GM21515 (cell line): ENCODE measurements around the gene AGAP1.
"Not testable (repeated sequence)": the region's sequence is repeated elsewhere in the genome, so short reads cannot be mapped to it uniquely, and the experiment has no call there.

Experiments
- ATAC-seq: cut with Tn5 transposase; IDR thresholded peaks from one replicate; pipeline ENCODE4 v1.9.1; 2021; ENCODE audit not compliant: unreplicated experiment

Gene AGAP1

GRCh38 chr2:235930701-235931100, 436.9 kb downstream of the AGAP1 start:
- no peak for ATAC-seq

- ATAC-seq: no peak
Measured at GRCh38 chr2:235931676-235932075, 437.8 kb downstream of the AGAP1 start.

GRCh38 chr2:235934059-235934773, 440.4 kb downstream of the AGAP1 start:
- ATAC-seq: no peak

GRCh38 chr2:235934774-235935484, 441.1 kb downstream of the AGAP1 start:
- ATAC-seq: no peak

- no peak for ATAC-seq
Measured at GRCh38 chr2:235935773-235936172, 441.9 kb downstream of the AGAP1 start.

GRCh38 chr2:235936493-235936892, 442.6 kb downstream of the AGAP1 start:
- no peak for ATAC-seq

- no peak for ATAC-seq
Measured at GRCh38 chr2:235937087-235937486, 443.2 kb downstream of the AGAP1 start.

- no peak for ATAC-seq
Measured at GRCh38 chr2:235937526-235937925, 443.7 kb downstream of the AGAP1 start.

- ATAC-seq: no peak
Measured at GRCh38 chr2:235937936-235938335, 444.1 kb downstream of the AGAP1 start.

GRCh38 chr2:235938611-235939010, 444.8 kb downstream of the AGAP1 start:
- ATAC-seq: no peak

GRCh38 chr2:235939471-235939870, 445.6 kb downstream of the AGAP1 start:
- no peak for ATAC-seq

GRCh38 chr2:235940330-235940729, 446.5 kb downstream of the AGAP1 start:
- ATAC-seq: no peak

GRCh38 chr2:235944591-235944990, 450.7 kb downstream of the AGAP1 start:
- no peak for ATAC-seq

GRCh38 chr2:235945608-235946140, 451.8 kb downstream of the AGAP1 start:
- no peak for ATAC-seq

- ATAC-seq: no peak
Measured at GRCh38 chr2:235946590-235946989, 452.7 kb downstream of the AGAP1 start.

GRCh38 chr2:235947055-235947454, 453.2 kb downstream of the AGAP1 start:
- ATAC-seq: not testable (repeated sequence)

GRCh38 chr2:235949567-235950472, 456.0 kb downstream of the AGAP1 start:
- ATAC-seq: no peak

- no peak for ATAC-seq
Measured at GRCh38 chr2:235950473-235950809, 456.6 kb downstream of the AGAP1 start.

- no peak for ATAC-seq
Measured at GRCh38 chr2:235951493-235951892, 457.6 kb downstream of the AGAP1 start.

- ATAC-seq: no peak
Measured at GRCh38 chr2:235951982-235952381, 458.1 kb downstream of the AGAP1 start.

GRCh38 chr2:235952714-235953113, 458.9 kb downstream of the AGAP1 start:
- ATAC-seq: no peak
